Osteocyte (in vitro differentiated cells): Measurements from ENCODE around the gene MRPS14. TPM values are rescaled to one million over a fixed set of nuclear protein-coding genes. Genes with fewer than 3 reads are reported as not detected.
A peak's percentile ranks its signal among the peaks of the same experiment; 100 is the strongest.

ENCODE experiments used
- DNase-seq: peaks from one replicate; pipeline ENCODE4 v3.0.0; 2021; ENCODE audit warnings: mixed read lengths; ENCODE audit not compliant: unreplicated experiment; ENCODE audit errors: extremely low spot score
- H3K27ac Mint-ChIP-seq: one replicate; pipeline ENCODE4 v1.8.0; 2021; ENCODE audit warnings: mild to moderate bottlenecking, mixed read lengths; ENCODE audit not compliant: unreplicated experiment
- H3K27me3 Mint-ChIP-seq: one replicate; pipeline ENCODE4 v1.8.0; 2021; ENCODE audit warnings: mixed read lengths; ENCODE audit not compliant: unreplicated experiment
- H3K36me3 Mint-ChIP-seq: one replicate; pipeline ENCODE4 v1.8.0; 2021; ENCODE audit warnings: mixed read lengths; ENCODE audit not compliant: unreplicated experiment
- H3K4me1 Mint-ChIP-seq: one replicate; pipeline ENCODE4 v1.8.0; 2021; ENCODE audit warnings: mixed read lengths; ENCODE audit not compliant: unreplicated experiment
- H3K4me3 Mint-ChIP-seq: one replicate; pipeline ENCODE4 v1.8.0; 2021; ENCODE audit warnings: mild to moderate bottlenecking, moderate library complexity, mixed read lengths; ENCODE audit not compliant: unreplicated experiment
- H3K9me3 Mint-ChIP-seq: one replicate; pipeline ENCODE4 v1.8.0; 2021; ENCODE audit warnings: mixed read lengths; ENCODE audit not compliant: unreplicated experiment
- CTCF ChIP-seq: fragments of 200-600 bp; sonication (generic); IDR thresholded peaks from 2 replicates; pipeline ENCODE4 v1.5.0; 2021; ENCODE audit warnings: antibody characterized with exemption, mild to moderate bottlenecking, moderate library complexity
- total RNA-seq: library from RNA; stranded (reverse); gene quantifications from 2 replicates; pipeline ENCODE4 v1.2.1, GENCODE V29; 2021

The MRPS14 gene
- total RNA-seq, 1 donor from 2014 or later = 29.8 TPM

GRCh38 chr1:174996476-174996875 lies 26.7 kb downstream of the MRPS14 start:
- DNase-seq = no peak
- Mint-ChIP-seq H3K4me1 (peaks cover 23% of the 10 kb centered on the region), H3K27me3 (no peaks in the 10 kb centered on the region), H3K4me3 (no peak overlapping the region), H3K27ac (peak overlapping the region; percentile 48), H3K36me3 (no peaks in the 10 kb centered on the region), H3K9me3 (no peaks in the 10 kb centered on the region)
- no peak for TF ChIP-seq CTCF

GRCh38 chr1:174995916-174996315 lies 27.3 kb downstream of the MRPS14 start:
- TF ChIP-seq CTCF = no peak
- no peak overlapping the region for H3K27ac Mint-ChIP-seq
- H3K9me3 Mint-ChIP-seq = no peaks in the 10 kb centered on the region
- H3K27me3 Mint-ChIP-seq = no peaks in the 10 kb centered on the region
- H3K4me3 Mint-ChIP-seq = no peak overlapping the region
- DNase-seq = no peak
- peaks cover 18% of the 10 kb centered on the region for H3K4me1 Mint-ChIP-seq
- no peaks in the 10 kb centered on the region for H3K36me3 Mint-ChIP-seq

GRCh38 chr1:174995121-174995520 lies 28.1 kb downstream of the MRPS14 start:
- no peak for TF ChIP-seq CTCF
- no peak overlapping the region for H3K4me3 Mint-ChIP-seq
- H3K9me3 Mint-ChIP-seq = no peaks in the 10 kb centered on the region
- H3K27ac Mint-ChIP-seq = no peak overlapping the region
- peaks cover 13% of the 10 kb centered on the region for H3K4me1 Mint-ChIP-seq
- DNase-seq = no peak
- no peaks in the 10 kb centered on the region for H3K36me3 Mint-ChIP-seq
- H3K27me3 Mint-ChIP-seq = no peaks in the 10 kb centered on the region

GRCh38 chr1:174991473-174991872 lies 31.8 kb downstream of the MRPS14 start:
- H3K4me3 Mint-ChIP-seq = no peak overlapping the region
- H3K4me1 Mint-ChIP-seq = peaks cover 11% of the 10 kb centered on the region
- H3K9me3 Mint-ChIP-seq = no peaks in the 10 kb centered on the region
- no peaks in the 10 kb centered on the region for H3K36me3 Mint-ChIP-seq
- H3K27me3 Mint-ChIP-seq = no peaks in the 10 kb centered on the region
- no peak overlapping the region for H3K27ac Mint-ChIP-seq
- no peak for DNase-seq
- TF ChIP-seq CTCF = no peak

GRCh38 chr1:174990382-174990999 lies 32.7 kb downstream of the MRPS14 start:
- peak overlapping the region; percentile 71 for H3K27ac Mint-ChIP-seq
- H3K9me3 Mint-ChIP-seq = no peaks in the 10 kb centered on the region
- H3K36me3 Mint-ChIP-seq = no peaks in the 10 kb centered on the region
- H3K27me3 Mint-ChIP-seq = no peaks in the 10 kb centered on the region
- peaks cover 5% of the 10 kb centered on the region for H3K4me1 Mint-ChIP-seq
- no peak for DNase-seq
- peak overlapping the region; percentile 57 for H3K4me3 Mint-ChIP-seq
- no peak for TF ChIP-seq CTCF
